Motor neuron (in vitro differentiated cells): ENCODE results near the gene SPATA46. TPM values are rescaled to one million over a fixed set of nuclear protein-coding genes. Genes with fewer than 3 reads are reported as not detected.

Source experiments
- ATAC-seq, 8 experiments: fragments of 200-7000 bp; cut with Tn5 transposase; replicated peaks in 6 of 8; 2 replicates each; pipeline ENCODE4 v1.8.0; 2021; ENCODE audit warnings: mild to moderate bottlenecking in 8 of 8, moderate library complexity in 8 of 8
- H3K27ac ChIP-seq, 2 donors: fragments of 250-450 bp; sonication (Bioruptor Pico); 2 replicates each; pipeline ENCODE4 v1.9.0; 2021; ENCODE audit warnings: antibody characterized with exemption in 2 of 2, mild to moderate bottlenecking in 2 of 2, moderate library complexity in 1 of 2
- H3K4me1 ChIP-seq, 2 donors: fragments of 250-450 bp; sonication (Bioruptor Pico); replicated peaks in 1 of 2; 2 replicates each; pipeline ENCODE4 v1.6.1; 2021; ENCODE audit warnings: antibody characterized with exemption in 2 of 2, mild to moderate bottlenecking in 2 of 2, moderate library complexity in 1 of 2
- H3K4me3 ChIP-seq, 5 donors: fragments of 250-450 bp; sonication (Bioruptor Pico); 2 replicates each; pipeline ENCODE4 v1.9.0; 2021; ENCODE audit warnings: antibody characterized with exemption in 5 of 5, mild to moderate bottlenecking in 5 of 5, moderate library complexity in 4 of 5
- WGBS, 10 experiments: fragments of 450-650 bp; shearing (Covaris generic); methylation state at CpG; one replicate each; pipeline ENCODE4 v1.0.0; 2022; 5-methylcytosine and 5-hydroxymethylcytosine counted together
- in situ Hi-C, 9 experiments: fragments of 400-800 bp; cut with MboI; loops; one replicate each; pipeline ENCODE4 v1.15.0; 2021; ENCODE audit warnings: low sequenced_read_pairs in 9 of 9, low pct_unique_long_range_greater_than_20kb in 2 of 9; ENCODE audit not compliant: unreplicated experiment in 9 of 9
- total RNA-seq, 8 experiments: library from RNA; unstranded; fragments of 300-600 nt; gene quantifications; 2 replicates each; pipeline versions ENCODE4 v1.2.3 to v1.2.4, GENCODE V29; 2022

Gene SPATA46
- total RNA-seq, 8 experiments from 2014 or later: 0.49 to 2.7 (median 1.1) TPM; not detected in 2

- Histone ChIP-seq H3K4me3 (no peak overlapping the region), H3K4me1 (peaks cover under 1 to 14% of the 10 kb centered on the region in 2 donors), H3K27ac (no peak overlapping the region)
- no peak for ATAC-seq
- in situ Hi-C loops: loop anchor here in 1 of 9 experiments (25.0 kb wide), 1 partner anchor 595 kb away; no protein-coding TSS in a partner anchor
- WGBS, 10 experiments: 47 to 100% (median 90%) methylated on average over 1 to 11 of the region's 13 CpGs; no CpG with 5 or more reads in 2 of the 10 experiments
These were observed 5.5 kb upstream of the SPATA46 start for GRCh38 chr1:162381941-162382750.

GRCh38 chr1:162381383-162381782, 4.7 kb upstream of the SPATA46 start, which contains the start of gene C1orf226:
TSS of gene C1orf226 (plus strand) at chr1:162381728. CDS start at chr1:162381902, 174 bp downstream.
- no peak within 1 kb of the TSS for H3K27ac ChIP-seq
- H3K4me3 ChIP-seq: no peak within 1 kb of the TSS
- peak in 2 of 8 experiments; percentile 35 to 75 for ATAC-seq
- in situ Hi-C loops: loop anchor here in 1 of 9 experiments (25.0 kb wide), 1 partner anchor 594 kb away; no protein-coding TSS in a partner anchor
- H3K4me1 ChIP-seq: peaks cover 0 to 14% of the 10 kb centered on the region in 2 donors
- 0 to 100% (median 85%) methylated on average over 1 to 3 of the region's 3 CpGs; no CpG with 5 or more reads in 2 of the 10 experiments for WGBS, 10 experiments

- no peak for ATAC-seq
- Histone ChIP-seq H3K4me3 (no peak overlapping the region), H3K4me1 (peaks cover 7 to 18% of the 10 kb centered on the region in 2 donors), H3K27ac (no peak overlapping the region)
- WGBS, 10 experiments: 45 to 100% (median 92%) methylated on average over 1 to 6 of the region's 6 CpGs; no CpG with 5 or more reads in 2 of the 10 experiments
- in situ Hi-C loops: loop anchor here in 1 of 9 experiments (25.0 kb wide), 1 partner anchor 593 kb away; no protein-coding TSS in a partner anchor
These were observed 3.6 kb upstream of the SPATA46 start for GRCh38 chr1:162380061-162380846.

GRCh38 chr1:162375463-162375862, 1.2 kb downstream of the SPATA46 start:
- in situ Hi-C loops: loop anchor here in 1 of 9 experiments (25.0 kb wide), 1 partner anchor 588 kb away; no protein-coding TSS in a partner anchor
- H3K4me1 ChIP-seq: peaks cover 11 to 14% of the 10 kb centered on the region in 2 donors
- no peak overlapping the region for H3K27ac ChIP-seq
- WGBS, 10 experiments: 0 to 100% (median 80%) methylated on average over 1 to 8 of the region's 8 CpGs; no CpG with 5 or more reads in 2 of the 10 experiments
- ATAC-seq: peak in 3 of 8 experiments; percentile 74 to 82 (median 75)
- no peak overlapping the region for H3K4me3 ChIP-seq

GRCh38 chr1:162374406-162374805, 2.2 kb downstream of the SPATA46 start:
- Histone ChIP-seq H3K4me1 (peaks cover 11 to 14% of the 10 kb centered on the region in 2 donors), H3K27ac (no peak overlapping the region), H3K4me3 (no peak overlapping the region)
- ATAC-seq: no peak
- 82 to 100% (median 98%) methylated on average over 1 to 4 of the region's 9 CpGs; no CpG with 5 or more reads in 4 of the 10 experiments for WGBS, 10 experiments
- in situ Hi-C loops: no loop called here

- Histone ChIP-seq H3K27ac (no peak overlapping the region), H3K4me3 (no peak overlapping the region), H3K4me1 (peaks cover 11 to 14% of the 10 kb centered on the region in 2 donors)
- in situ Hi-C loops: no loop called here
- peak in 7 of 8 experiments; percentile 47 to 94 (median 60) for ATAC-seq
- 57 to 100% (median 88%) methylated on average over 1 to 8 of the region's 8 CpGs; no CpG with 5 or more reads in 2 of the 10 experiments for WGBS, 10 experiments
These were observed 3.0 kb downstream of the SPATA46 start for GRCh38 chr1:162373541-162374260.

GRCh38 chr1:162373072-162373427, 3.6 kb downstream of the SPATA46 start:
- 33 to 100% (median 89%) methylated on average over 1 of the region's 1 CpG; no CpG with 5 or more reads in 3 of the 10 experiments for WGBS, 10 experiments
- Histone ChIP-seq H3K4me3 (no peak overlapping the region), H3K27ac (no peak overlapping the region), H3K4me1 (peaks cover 11 to 14% of the 10 kb centered on the region in 2 donors)
- ATAC-seq: no peak
- in situ Hi-C loops: no loop called here

GRCh38 chr1:162372159-162373071, 4.2 kb downstream of the SPATA46 start:
- Histone ChIP-seq H3K4me3 (no peak overlapping the region), H3K27ac (no peak overlapping the region), H3K4me1 (peaks cover 11 to 14% of the 10 kb centered on the region in 2 donors)
- in situ Hi-C loops: no loop called here
- 0 to 100% (median 83%) methylated on average over 1 to 13 of the region's 13 CpGs; no CpG with 5 or more reads in 1 of the 10 experiments for WGBS, 10 experiments
- no peak for ATAC-seq

- Histone ChIP-seq H3K4me1 (peaks cover 11 to 14% of the 10 kb centered on the region in 2 donors), H3K27ac (no peak overlapping the region), H3K4me3 (no peak overlapping the region)
- 72 to 100% (median 93%) methylated on average over 1 to 6 of the region's 6 CpGs; no CpG with 5 or more reads in 4 of the 10 experiments for WGBS, 10 experiments
- ATAC-seq: no peak
- in situ Hi-C loops: no loop called here
These were observed 5.0 kb downstream of the SPATA46 start for GRCh38 chr1:162371611-162372010.

- 70 to 100% (median 100%) methylated on average over 1 to 3 of the region's 3 CpGs; no CpG with 5 or more reads in 3 of the 10 experiments for WGBS, 10 experiments
- in situ Hi-C loops: no loop called here
- H3K4me1 ChIP-seq: peaks cover 10 to 12% of the 10 kb centered on the region in 2 donors
- H3K4me3 ChIP-seq: no peak overlapping the region
- no peak overlapping the region for H3K27ac ChIP-seq
- ATAC-seq: no peak
These were observed 5.9 kb downstream of the SPATA46 start for GRCh38 chr1:162370721-162371120.

GRCh38 chr1:162370161-162370560, 6.5 kb downstream of the SPATA46 start:
- in situ Hi-C loops: no loop called here
- no peak overlapping the region for H3K4me3 ChIP-seq
- ATAC-seq: no peak
- peaks cover 6 to 7% of the 10 kb centered on the region in 2 donors for H3K4me1 ChIP-seq
- H3K27ac ChIP-seq: no peak overlapping the region
- 44 to 100% (median 92%) methylated on average over 1 of the region's 1 CpG; no CpG with 5 or more reads in 1 of the 10 experiments for WGBS, 10 experiments
